Neural cell (in vitro differentiated cells): ENCODE results near the gene NDUFB7. TPM values are rescaled to one million over a fixed set of nuclear protein-coding genes. Genes with fewer than 3 reads are reported as not detected.

Experiments
- H2AFZ ChIP-seq: fragments of 200-600, 300-800 bp; sonication (generic), shearing (Covaris generic); 2 replicates; pipeline ENCODE4 v1.6.0; 2014; ENCODE audit warnings: low read depth, mild to moderate bottlenecking, antibody characterized with exemption, low read length, moderate library complexity
- H3F3A ChIP-seq: fragments of 200-600 bp; shearing (Covaris generic); 2 replicates; pipeline ENCODE4 v1.6.1; 2016; ENCODE audit warnings: mild to moderate bottlenecking, moderate library complexity, mixed read lengths, antibody characterized with exemption, low read length; ENCODE audit not compliant: insufficient read depth, poor library complexity, severe bottlenecking
- H3K27ac ChIP-seq: fragments of 200-600, 300-800 bp; sonication (generic), shearing (Covaris generic); 2 replicates; pipeline ENCODE4 v1.5.1; 2014; ENCODE audit warnings: mild to moderate bottlenecking, low read length, moderate library complexity
- H3K27me3 ChIP-seq: fragments of 300-800, 200-600 bp; sonication (generic), shearing (Covaris generic); 2 replicates; pipeline ENCODE4 v1.6.0; 2014; ENCODE audit warnings: mild to moderate bottlenecking, low read depth, low read length, moderate library complexity; ENCODE audit not compliant: insufficient read depth
- H3K36me3 ChIP-seq: fragments of 300-800, 200-600 bp; sonication (generic), shearing (Covaris generic); 2 replicates; pipeline ENCODE4 v1.5.1; 2014; ENCODE audit warnings: mild to moderate bottlenecking, antibody characterized with exemption, low read length, moderate library complexity; ENCODE audit not compliant: insufficient read depth
- H3K4me2 ChIP-seq: fragments of 300-800, 200-600 bp; sonication (generic), shearing (Covaris generic); 2 replicates; pipeline ENCODE4 v1.6.0; 2014; ENCODE audit warnings: mild to moderate bottlenecking, low read length
- H3K4me3 ChIP-seq: fragments of 300-800, 200-600 bp; sonication (generic), shearing (Covaris generic); 2 replicates; pipeline ENCODE4 v1.5.1; 2014; ENCODE audit warnings: mild to moderate bottlenecking, low read length, moderate library complexity
- H3K79me2 ChIP-seq: fragments of 200-600 bp; shearing (Covaris generic); replicated peaks from 2 replicates; pipeline ENCODE4 v1.6.0; 2014; ENCODE audit warnings: mild to moderate bottlenecking, low read length, moderate library complexity; ENCODE audit not compliant: insufficient read depth
- H3K9ac ChIP-seq: fragments of 300-800, 200-600 bp; sonication (generic), shearing (Covaris generic); 2 replicates; pipeline ENCODE4 v1.6.1; 2016; ENCODE audit warnings: mild to moderate bottlenecking, low read length, mixed read lengths
- H3K9me2 ChIP-seq: fragments of 200-600 bp; shearing (Covaris generic); 2 replicates; pipeline ENCODE4 v1.6.1; 2016; ENCODE audit warnings: mild to moderate bottlenecking, low read length, mixed read lengths; ENCODE audit not compliant: insufficient read depth
- H3K9me3 ChIP-seq: fragments of 200-600, 300-800 bp; sonication (generic), shearing (Covaris generic); 2 replicates; pipeline ENCODE4 v1.6.1; 2016; ENCODE audit warnings: mild to moderate bottlenecking, mixed run types, low read length, moderate library complexity, mixed read lengths
- H4K20me1 ChIP-seq: fragments of 200-600 bp; shearing (Covaris generic); 2 replicates; pipeline ENCODE4 v1.6.1; 2016; ENCODE audit warnings: mild to moderate bottlenecking, mixed run types; ENCODE audit not compliant: insufficient read depth
- EP300 ChIP-seq: fragments of 450-650 bp; conservative IDR thresholded peaks from 2 replicates; pipeline ENCODE4 v1.6.1; 2014; ENCODE audit warnings: antibody characterized with exemption, mild to moderate bottlenecking, moderate library complexity; ENCODE audit not compliant: poor library complexity, severe bottlenecking
- EZH2 ChIP-seq: fragments of 200-600, 300-800 bp; shearing (Covaris generic), sonication (generic); IDR thresholded peaks from 2 replicates; pipeline ENCODE4 v1.6.1; 2014; ENCODE audit warnings: antibody characterized with exemption, low read length, borderline replicate concordance, mild to moderate bottlenecking; ENCODE audit not compliant: insufficient read depth, poor library complexity, severe bottlenecking
- MXI1 ChIP-seq: fragments of 450-650 bp; conservative IDR thresholded peaks from 2 replicates; pipeline ENCODE4 v1.6.1; 2014; ENCODE audit warnings: antibody characterized with exemption, mild to moderate bottlenecking; ENCODE audit not compliant: poor library complexity, severe bottlenecking
- POLR2AphosphoS5 ChIP-seq: IDR thresholded peaks from 2 replicates; pipeline ENCODE4 v1.6.1; 2012
- RAD21 ChIP-seq: fragments of 450-650 bp; conservative IDR thresholded peaks from 2 replicates; pipeline ENCODE4 v1.6.1; 2014; ENCODE audit warnings: antibody characterized with exemption, mild to moderate bottlenecking, moderate library complexity
- SMC3 ChIP-seq: fragments of 450-650 bp; conservative IDR thresholded peaks from 2 replicates; pipeline ENCODE4 v1.6.1; 2014; ENCODE audit warnings: antibody characterized with exemption, mild to moderate bottlenecking, moderate library complexity; ENCODE audit not compliant: poor library complexity
- TAF1 ChIP-seq: IDR thresholded peaks from 2 replicates; pipeline ENCODE4 v1.6.1; 2012; ENCODE audit warnings: low read depth
- polyA plus RNA-seq: library from polyadenylated mRNA; depleted of rRNA; stranded (reverse); fragments of >200 nt; gene quantifications from 2 replicates; pipeline ENCODE4 v1.2.3, GENCODE V29; 2014
- TF ChIP-seq, protein P1 (sequence below): fragments of 450-650 bp; IDR thresholded peaks from 2 replicates; pipeline ENCODE4 v1.5.1; 2014; ENCODE audit warnings: antibody characterized with exemption, mild to moderate bottlenecking, moderate library complexity; ENCODE audit not compliant: poor library complexity, severe bottlenecking
- TF ChIP-seq, protein P2 (sequence below): IDR thresholded peaks from 2 replicates; pipeline ENCODE4 v1.6.1; 2012; ENCODE audit warnings: borderline replicate concordance

Gene NDUFB7
- polyA plus RNA-seq, 1 donor from 2014 or later, result 615 TPM

GRCh38 chr19:14556662-14557188 lies 15.1 kb downstream of the NDUFB7 start:
- no peaks in the 10 kb centered on the region for H4K20me1 ChIP-seq
- no peaks in the 10 kb centered on the region for H3K9me3 ChIP-seq
- no peak overlapping the region for H3K4me3 ChIP-seq
- no peak overlapping the region for H3K9ac ChIP-seq
- H2AFZ ChIP-seq, result no peak overlapping the region
- no peaks in the 10 kb centered on the region for H3F3A ChIP-seq
- H3K27ac ChIP-seq, result no peak overlapping the region
- H3K9me2 ChIP-seq, result no peaks in the 10 kb centered on the region
- H3K27me3 ChIP-seq, result no peaks in the 10 kb centered on the region
- no peaks in the 10 kb centered on the region for H3K79me2 ChIP-seq
- TF ChIP-seq, protein P1, sequence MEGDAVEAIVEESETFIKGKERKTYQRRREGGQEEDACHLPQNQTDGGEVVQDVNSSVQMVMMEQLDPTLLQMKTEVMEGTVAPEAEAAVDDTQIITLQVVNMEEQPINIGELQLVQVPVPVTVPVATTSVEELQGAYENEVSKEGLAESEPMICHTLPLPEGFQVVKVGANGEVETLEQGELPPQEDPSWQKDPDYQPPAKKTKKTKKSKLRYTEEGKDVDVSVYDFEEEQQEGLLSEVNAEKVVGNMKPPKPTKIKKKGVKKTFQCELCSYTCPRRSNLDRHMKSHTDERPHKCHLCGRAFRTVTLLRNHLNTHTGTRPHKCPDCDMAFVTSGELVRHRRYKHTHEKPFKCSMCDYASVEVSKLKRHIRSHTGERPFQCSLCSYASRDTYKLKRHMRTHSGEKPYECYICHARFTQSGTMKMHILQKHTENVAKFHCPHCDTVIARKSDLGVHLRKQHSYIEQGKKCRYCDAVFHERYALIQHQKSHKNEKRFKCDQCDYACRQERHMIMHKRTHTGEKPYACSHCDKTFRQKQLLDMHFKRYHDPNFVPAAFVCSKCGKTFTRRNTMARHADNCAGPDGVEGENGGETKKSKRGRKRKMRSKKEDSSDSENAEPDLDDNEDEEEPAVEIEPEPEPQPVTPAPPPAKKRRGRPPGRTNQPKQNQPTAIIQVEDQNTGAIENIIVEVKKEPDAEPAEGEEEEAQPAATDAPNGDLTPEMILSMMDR, result peak; percentile 67
- TF ChIP-seq EP300 (no peak), EZH2 (no peak), TAF1 (no peak), SMC3 (peak; percentile 30), MXI1 (no peak), RAD21 (no peak), POLR2AphosphoS5 (no peak)
- TF ChIP-seq, protein P2, sequence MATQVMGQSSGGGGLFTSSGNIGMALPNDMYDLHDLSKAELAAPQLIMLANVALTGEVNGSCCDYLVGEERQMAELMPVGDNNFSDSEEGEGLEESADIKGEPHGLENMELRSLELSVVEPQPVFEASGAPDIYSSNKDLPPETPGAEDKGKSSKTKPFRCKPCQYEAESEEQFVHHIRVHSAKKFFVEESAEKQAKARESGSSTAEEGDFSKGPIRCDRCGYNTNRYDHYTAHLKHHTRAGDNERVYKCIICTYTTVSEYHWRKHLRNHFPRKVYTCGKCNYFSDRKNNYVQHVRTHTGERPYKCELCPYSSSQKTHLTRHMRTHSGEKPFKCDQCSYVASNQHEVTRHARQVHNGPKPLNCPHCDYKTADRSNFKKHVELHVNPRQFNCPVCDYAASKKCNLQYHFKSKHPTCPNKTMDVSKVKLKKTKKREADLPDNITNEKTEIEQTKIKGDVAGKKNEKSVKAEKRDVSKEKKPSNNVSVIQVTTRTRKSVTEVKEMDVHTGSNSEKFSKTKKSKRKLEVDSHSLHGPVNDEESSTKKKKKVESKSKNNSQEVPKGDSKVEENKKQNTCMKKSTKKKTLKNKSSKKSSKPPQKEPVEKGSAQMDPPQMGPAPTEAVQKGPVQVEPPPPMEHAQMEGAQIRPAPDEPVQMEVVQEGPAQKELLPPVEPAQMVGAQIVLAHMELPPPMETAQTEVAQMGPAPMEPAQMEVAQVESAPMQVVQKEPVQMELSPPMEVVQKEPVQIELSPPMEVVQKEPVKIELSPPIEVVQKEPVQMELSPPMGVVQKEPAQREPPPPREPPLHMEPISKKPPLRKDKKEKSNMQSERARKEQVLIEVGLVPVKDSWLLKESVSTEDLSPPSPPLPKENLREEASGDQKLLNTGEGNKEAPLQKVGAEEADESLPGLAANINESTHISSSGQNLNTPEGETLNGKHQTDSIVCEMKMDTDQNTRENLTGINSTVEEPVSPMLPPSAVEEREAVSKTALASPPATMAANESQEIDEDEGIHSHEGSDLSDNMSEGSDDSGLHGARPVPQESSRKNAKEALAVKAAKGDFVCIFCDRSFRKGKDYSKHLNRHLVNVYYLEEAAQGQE, result no peak
- no peak overlapping the region for H3K4me2 ChIP-seq
- H3K36me3 ChIP-seq, result no peaks in the 10 kb centered on the region

DNA sequence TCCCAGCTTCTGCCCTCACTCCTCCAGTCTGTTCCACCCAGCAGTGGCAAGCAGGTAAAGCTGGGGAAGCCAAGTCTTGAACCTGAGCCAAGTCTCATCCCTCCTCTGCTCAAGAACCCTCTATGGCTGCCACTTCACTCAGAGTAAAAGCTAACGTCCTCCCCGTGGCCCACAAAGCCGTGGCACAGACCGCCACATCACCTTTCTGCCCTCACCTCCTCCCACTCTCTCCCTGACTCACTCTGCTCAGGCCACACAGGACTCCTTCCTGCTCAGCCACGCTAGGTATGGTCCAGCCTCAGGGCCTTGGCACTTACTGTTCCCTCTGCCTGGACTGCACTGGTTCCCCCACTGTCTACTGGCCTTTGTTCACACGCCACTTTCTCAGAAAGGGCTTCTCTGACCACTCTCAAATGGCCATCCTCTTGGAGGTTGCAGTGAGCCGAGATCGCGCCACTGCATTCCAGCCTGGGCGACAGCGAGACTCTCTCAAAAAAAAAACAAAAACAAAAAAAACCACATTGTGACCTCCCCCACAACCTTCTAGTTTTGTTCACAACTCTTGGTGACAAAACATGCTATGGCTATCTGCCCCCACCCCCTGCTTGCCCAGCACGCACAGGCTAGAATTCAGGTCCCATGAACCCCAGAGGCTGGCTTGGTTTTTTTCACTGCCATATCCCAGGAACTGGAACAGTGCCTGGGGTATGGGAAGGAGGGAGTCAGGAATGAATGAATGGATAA lies 15.8 kb downstream of the NDUFB7 start:
- no peak overlapping the region for H3K4me2 ChIP-seq
- H3K79me2 ChIP-seq, result no peaks in the 10 kb centered on the region
- no peak overlapping the region for H3K9ac ChIP-seq
- no peaks in the 10 kb centered on the region for H3F3A ChIP-seq
- H2AFZ ChIP-seq, result no peak overlapping the region
- H3K9me3 ChIP-seq, result no peaks in the 10 kb centered on the region
- H4K20me1 ChIP-seq, result no peaks in the 10 kb centered on the region
- no peaks in the 10 kb centered on the region for H3K9me2 ChIP-seq
- no peak overlapping the region for H3K27ac ChIP-seq
- no peak overlapping the region for H3K4me3 ChIP-seq
- no peaks in the 10 kb centered on the region for H3K36me3 ChIP-seq
- H3K27me3 ChIP-seq, result no peaks in the 10 kb centered on the region
- TF ChIP-seq MXI1 (no peak), EP300 (no peak), POLR2AphosphoS5 (no peak), SMC3 (no peak), TAF1 (no peak), EZH2 (no peak), RAD21 (no peak)
- TF ChIP-seq, protein P1, result no peak
- TF ChIP-seq, protein P2, result no peak
